T-helper 1 cell treated with Interleukin-12 subunit alpha and Interleukin-12 subunit beta and Interleukin-4 antibody, amounts not matched to agents 30 μg/mL and 1 μg/mL, for 36 hours (primary cell): ENCODE measurements around the gene CAND2.
"Not testable (repeated sequence)": the region's sequence is repeated elsewhere in the genome, so short reads cannot be mapped to it uniquely, and the experiment has no call there.

ENCODE experiments used
- H3K27ac Mint-ChIP-seq: one replicate; pipeline ENCODE4 v1.8.0; 2021; ENCODE audit warnings: mild to moderate bottlenecking, mixed read lengths
- H3K27me3 Mint-ChIP-seq: one replicate; pipeline ENCODE4 v1.8.0; 2021; ENCODE audit warnings: low read depth, mixed read lengths
- H3K36me3 Mint-ChIP-seq: one replicate; pipeline ENCODE4 v1.8.0; 2021; ENCODE audit warnings: low read depth, mixed read lengths
- H3K4me1 Mint-ChIP-seq: one replicate; pipeline ENCODE4 v1.8.0; 2021; ENCODE audit warnings: low read depth, mixed read lengths
- H3K4me3 Mint-ChIP-seq: one replicate; pipeline ENCODE4 v1.8.0; 2021; ENCODE audit warnings: mild to moderate bottlenecking, moderate library complexity, mixed read lengths
- H3K9me3 Mint-ChIP-seq: one replicate; pipeline ENCODE4 v1.8.0; 2021; ENCODE audit warnings: mixed read lengths

The CAND2 gene

DNA sequence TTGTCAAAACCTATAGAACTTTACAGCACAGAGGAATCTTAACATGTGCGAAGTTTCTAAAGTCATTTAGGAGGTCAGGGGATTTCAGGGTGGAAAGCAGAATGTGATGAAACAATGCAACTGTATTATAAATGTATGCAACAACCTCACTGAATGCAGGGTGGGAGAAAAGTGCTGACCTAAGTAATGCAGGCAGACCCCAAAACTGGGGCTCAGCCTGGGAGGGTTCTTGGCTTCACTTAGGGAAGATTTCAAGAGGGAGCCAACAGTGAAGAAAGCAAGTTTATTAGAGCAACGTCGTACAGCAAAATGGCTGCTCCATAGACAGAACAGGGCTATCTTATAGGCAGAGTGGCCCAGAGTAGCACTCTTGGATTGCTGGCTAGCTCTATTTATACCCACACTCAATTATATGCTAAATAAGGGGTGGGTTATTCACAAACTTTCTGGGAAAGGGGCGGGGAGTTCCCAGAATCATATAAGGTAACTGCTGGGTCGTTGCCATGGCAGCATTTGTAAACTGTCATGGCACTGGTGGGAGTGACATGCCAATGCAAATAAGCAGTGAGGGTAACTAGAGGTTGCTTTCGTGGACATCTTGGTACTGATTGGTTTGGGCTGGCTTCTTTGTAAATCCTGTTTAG lies 14.2 kb upstream of the CAND2 start:
- no peaks in the 10 kb centered on the region for H3K9me3 Mint-ChIP-seq
- no peak overlapping the region for H3K27ac Mint-ChIP-seq
- no peak overlapping the region for H3K4me3 Mint-ChIP-seq
- peaks cover 37% of the 10 kb centered on the region for H3K27me3 Mint-ChIP-seq
- no peaks in the 10 kb centered on the region for H3K36me3 Mint-ChIP-seq
- no peaks in the 10 kb centered on the region for H3K4me1 Mint-ChIP-seq

GRCh38 chr3:12785096-12785495 lies 11.4 kb upstream of the CAND2 start:
- H3K27ac Mint-ChIP-seq, result no peak overlapping the region

DNA sequence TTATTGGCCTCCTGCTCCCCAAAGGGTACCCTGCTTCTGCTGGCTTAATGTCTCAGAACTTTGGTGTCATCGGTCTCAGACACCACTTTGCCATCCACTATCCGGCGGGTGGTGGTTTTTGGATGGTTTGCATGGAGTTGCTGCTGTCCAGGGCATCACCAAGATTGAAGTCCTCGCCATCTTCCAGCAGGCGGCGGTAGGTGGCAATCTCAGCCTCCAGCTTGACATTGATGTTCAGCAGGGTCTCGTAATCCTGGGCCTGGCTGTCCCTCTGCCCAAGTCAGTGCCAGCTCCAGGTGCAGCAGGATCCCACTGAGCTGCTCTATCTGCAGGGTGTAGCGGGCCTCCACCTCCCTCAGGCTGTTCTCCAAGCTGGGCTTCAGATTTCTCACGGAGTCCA lies 9.1 kb upstream of the CAND2 start:
- H3K4me1 Mint-ChIP-seq, result not testable (repeated sequence)

More at GRCh38 chr3:12785096-12785495, 11.4 kb upstream of the CAND2 start:
- no peaks in the 10 kb centered on the region for H3K36me3 Mint-ChIP-seq
- H3K4me1 Mint-ChIP-seq, result no peaks in the 10 kb centered on the region
- no peaks in the 10 kb centered on the region for H3K9me3 Mint-ChIP-seq
- peaks cover 43% of the 10 kb centered on the region for H3K27me3 Mint-ChIP-seq
- H3K4me3 Mint-ChIP-seq, result no peak overlapping the region

DNA sequence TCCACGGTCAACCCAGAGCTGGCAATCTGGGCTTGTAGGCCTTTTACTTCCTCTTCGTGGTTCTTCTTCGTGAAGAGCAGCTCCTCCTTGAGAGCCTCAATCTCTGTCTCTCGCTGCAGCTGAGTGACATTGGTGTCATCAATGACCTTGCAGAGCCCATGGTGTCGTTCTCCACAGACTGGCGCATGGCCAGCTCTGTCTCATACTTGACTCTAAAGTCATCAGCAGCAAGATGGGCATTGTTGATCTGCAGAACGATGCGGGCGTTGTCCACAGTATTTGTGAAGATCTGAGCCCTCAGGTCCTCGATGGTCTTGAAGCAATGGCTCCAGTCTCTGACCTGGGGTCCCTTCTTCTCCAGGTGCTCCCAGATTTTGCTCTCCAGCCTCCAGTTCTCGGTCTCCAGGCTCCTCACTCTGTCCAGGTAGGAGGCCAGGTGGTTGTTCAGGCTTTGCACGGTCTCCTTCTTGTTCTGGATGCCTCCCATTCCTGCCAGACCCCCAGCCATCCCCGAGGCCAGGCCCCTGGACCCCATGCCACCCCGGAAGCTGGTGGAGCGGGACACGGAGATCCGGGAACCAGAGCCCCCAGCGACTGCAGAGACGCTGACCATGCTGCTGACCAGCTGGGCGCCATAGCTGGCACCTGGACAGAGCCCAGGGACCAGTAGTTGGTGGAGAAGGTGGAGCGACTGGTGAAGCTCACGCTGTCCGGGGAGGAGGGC lies 8.4 kb upstream of the CAND2 start:
- not testable (repeated sequence) for H3K9me3 Mint-ChIP-seq, H3K36me3 Mint-ChIP-seq, H3K4me1 Mint-ChIP-seq, H3K27ac Mint-ChIP-seq, H3K4me3 Mint-ChIP-seq
- peaks cover 37% of the 10 kb centered on the region for H3K27me3 Mint-ChIP-seq

More for the DNA sequence above, 9.1 kb upstream of the CAND2 start:
- H3K36me3 Mint-ChIP-seq, H3K4me3 Mint-ChIP-seq, H3K27ac Mint-ChIP-seq, H3K9me3 Mint-ChIP-seq: not testable (repeated sequence)
- peaks cover 43% of the 10 kb centered on the region for H3K27me3 Mint-ChIP-seq

GRCh38 chr3:12791430-12791829 lies 5.0 kb upstream of the CAND2 start:
- no peak overlapping the region for H3K4me3 Mint-ChIP-seq
- peaks cover 35% of the 10 kb centered on the region for H3K27me3 Mint-ChIP-seq
- H3K9me3 Mint-ChIP-seq, result no peaks in the 10 kb centered on the region

GRCh38 chr3:12793701-12794100 lies 2.8 kb upstream of the CAND2 start:
- Mint-ChIP-seq H3K9me3 (no peaks in the 10 kb centered on the region), H3K27ac (no peak overlapping the region), H3K36me3 (peaks cover 1% of the 10 kb centered on the region), H3K4me3 (no peak overlapping the region), H3K27me3 (peaks cover 40% of the 10 kb centered on the region), H3K4me1 (no peaks in the 10 kb centered on the region)

More at GRCh38 chr3:12791430-12791829, 5.0 kb upstream of the CAND2 start:
- Mint-ChIP-seq H3K36me3 (no peaks in the 10 kb centered on the region), H3K4me1 (no peaks in the 10 kb centered on the region), H3K27ac (no peak overlapping the region)

- Mint-ChIP-seq H3K27me3 (peaks cover 37% of the 10 kb centered on the region), H3K4me1 (no peaks in the 10 kb centered on the region), H3K9me3 (no peaks in the 10 kb centered on the region), H3K27ac (no peak overlapping the region), H3K4me3 (peak overlapping the region; percentile 14), H3K36me3 (peaks cover 1% of the 10 kb centered on the region)
These were observed 828 bp downstream of the CAND2 start for GRCh38 chr3:12797124-12797891.

- Mint-ChIP-seq H3K4me1 (no peaks in the 10 kb centered on the region), H3K4me3 (no peak overlapping the region), H3K9me3 (no peaks in the 10 kb centered on the region), H3K27ac (no peak overlapping the region), H3K27me3 (peaks cover 37% of the 10 kb centered on the region), H3K36me3 (peaks cover 1% of the 10 kb centered on the region)
These were observed 1.5 kb downstream of the CAND2 start for GRCh38 chr3:12797892-12798558.

DNA sequence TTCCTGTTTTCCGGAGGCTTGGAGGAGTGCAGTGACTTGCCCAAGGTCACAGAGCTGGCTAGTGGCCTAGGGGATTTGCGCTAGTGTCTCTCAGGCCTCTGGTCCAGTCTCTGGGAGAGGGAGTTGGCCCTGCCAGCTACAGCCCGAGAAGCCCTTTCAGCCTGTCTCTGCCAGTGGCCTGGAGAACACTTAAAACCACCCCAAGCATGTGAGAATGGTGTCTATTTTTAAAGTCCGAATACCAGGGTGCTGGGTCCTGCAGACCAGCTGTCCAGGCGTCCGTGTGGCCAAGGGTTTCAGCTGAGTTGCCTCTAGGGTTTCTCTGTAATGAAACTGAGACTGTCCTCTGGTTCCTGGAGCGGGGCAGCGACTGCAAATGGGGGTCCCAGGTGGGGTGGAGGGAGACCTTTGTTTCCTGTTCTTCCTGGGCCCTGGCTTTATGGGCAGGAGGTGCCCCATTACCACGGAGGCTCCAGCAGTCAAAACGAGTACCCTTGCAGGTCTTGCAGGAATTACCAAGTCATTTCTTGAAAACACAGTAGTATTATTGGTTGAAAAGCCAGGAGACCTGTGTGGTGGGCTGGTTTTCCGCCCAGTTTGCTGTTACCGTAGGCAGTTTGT lies 2.2 kb downstream of the CAND2 start:
- peaks cover 1% of the 10 kb centered on the region for H3K36me3 Mint-ChIP-seq
- H3K4me1 Mint-ChIP-seq, result no peaks in the 10 kb centered on the region
- no peak overlapping the region for H3K4me3 Mint-ChIP-seq
- peaks cover 37% of the 10 kb centered on the region for H3K27me3 Mint-ChIP-seq
- H3K27ac Mint-ChIP-seq, result no peak overlapping the region
- H3K9me3 Mint-ChIP-seq, result no peaks in the 10 kb centered on the region

- Mint-ChIP-seq H3K27me3 (peaks cover 32% of the 10 kb centered on the region), H3K9me3 (no peaks in the 10 kb centered on the region), H3K27ac (no peak overlapping the region), H3K4me3 (no peak overlapping the region), H3K36me3 (peaks cover 1% of the 10 kb centered on the region), H3K4me1 (no peaks in the 10 kb centered on the region)
These were observed 3.3 kb downstream of the CAND2 start for GRCh38 chr3:12799525-12800440.

GRCh38 chr3:12803371-12803770 lies 6.9 kb downstream of the CAND2 start:
- H3K27ac Mint-ChIP-seq, result no peak overlapping the region
- H3K4me1 Mint-ChIP-seq, result no peaks in the 10 kb centered on the region
- no peak overlapping the region for H3K4me3 Mint-ChIP-seq
- H3K9me3 Mint-ChIP-seq, result no peaks in the 10 kb centered on the region
- H3K27me3 Mint-ChIP-seq, result peaks cover 4% of the 10 kb centered on the region
- H3K36me3 Mint-ChIP-seq, result no peaks in the 10 kb centered on the region

GRCh38 chr3:12807066-12807465 lies 10.6 kb downstream of the CAND2 start:
- peaks cover 11% of the 10 kb centered on the region for H3K27me3 Mint-ChIP-seq
- H3K4me1 Mint-ChIP-seq, result peaks cover 9% of the 10 kb centered on the region
- no peak overlapping the region for H3K4me3 Mint-ChIP-seq
- H3K36me3 Mint-ChIP-seq, result no peaks in the 10 kb centered on the region
- no peaks in the 10 kb centered on the region for H3K9me3 Mint-ChIP-seq
- H3K27ac Mint-ChIP-seq, result no peak overlapping the region

DNA sequence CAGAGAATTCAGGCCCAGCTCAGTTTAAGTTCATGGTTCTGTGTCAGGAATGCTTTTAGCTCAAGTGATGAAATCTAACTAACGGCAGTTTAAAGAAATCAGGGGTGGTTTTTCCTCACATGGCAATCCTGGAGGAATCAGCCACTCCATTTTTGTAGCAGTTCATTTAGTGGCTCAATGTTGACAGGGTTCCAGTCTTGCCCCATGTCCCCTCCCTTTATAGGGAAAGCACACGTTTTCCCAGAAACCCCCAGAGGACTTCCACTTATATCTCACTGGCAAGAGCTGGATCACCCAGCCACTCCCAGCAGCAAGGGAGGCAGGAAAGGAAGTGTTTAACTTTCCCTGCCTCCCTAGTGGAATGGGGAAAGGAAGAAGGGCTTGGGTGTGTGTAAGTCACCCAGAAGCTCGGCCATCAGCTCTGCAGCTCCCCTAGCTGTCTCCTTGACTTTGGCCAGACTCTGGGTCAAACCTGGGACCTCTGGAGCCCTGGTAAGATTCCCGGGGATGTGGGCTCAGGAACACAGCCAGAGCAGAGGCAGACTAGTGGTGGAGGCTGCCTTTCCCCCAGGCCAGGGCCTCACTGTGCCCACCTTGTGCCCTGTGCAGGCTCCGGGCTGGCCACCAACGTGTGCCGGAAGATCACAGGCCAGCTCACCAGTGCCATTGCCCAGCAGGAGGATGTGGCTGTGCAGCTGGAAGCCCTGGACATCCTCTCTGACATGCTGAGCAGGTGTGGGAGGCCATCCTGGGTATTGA lies 11.3 kb downstream of the CAND2 start:
- no peaks in the 10 kb centered on the region for H3K36me3 Mint-ChIP-seq
- peaks cover 9% of the 10 kb centered on the region for H3K4me1 Mint-ChIP-seq
- no peak overlapping the region for H3K4me3 Mint-ChIP-seq
- H3K27ac Mint-ChIP-seq, result no peak overlapping the region
- H3K27me3 Mint-ChIP-seq, result peaks cover 11% of the 10 kb centered on the region
- no peaks in the 10 kb centered on the region for H3K9me3 Mint-ChIP-seq
